Neural progenitor cell (in vitro differentiated cells): Measurements from ENCODE around the gene FOXN3. TPM values are rescaled to one million over a fixed set of nuclear protein-coding genes. Genes with fewer than 3 reads are reported as not detected.

Experiments used
- DNase-seq: peaks from one replicate; pipeline ENCODE4 v3.0.0-alpha.2; 2016; ENCODE audit warnings: low spot score
- H2AFZ ChIP-seq: fragments of 200-600 bp; sonication (generic); replicated peaks from 2 replicates; pipeline ENCODE4 v1.6.1; 2016; ENCODE audit warnings: antibody characterized with exemption
- H3F3A ChIP-seq: fragments of 200-600 bp; sonication (generic); 2 replicates; pipeline ENCODE4 v1.6.1; 2016; ENCODE audit warnings: antibody characterized with exemption, low read depth
- H3K27ac ChIP-seq: fragments of 200-600 bp; sonication (generic); 2 replicates; pipeline ENCODE4 v1.5.1; 2016; ENCODE audit warnings: mild to moderate bottlenecking
- H3K27me3 ChIP-seq: fragments of 200-600 bp; sonication (generic); 2 replicates; pipeline ENCODE4 v1.6.1; 2016; ENCODE audit warnings: mild to moderate bottlenecking, moderate library complexity
- H3K36me3 ChIP-seq: fragments of 200-600 bp; sonication (generic); 2 replicates; pipeline ENCODE4 v1.5.1; 2016
- H3K4me1 ChIP-seq: fragments of 200-600 bp; sonication (generic); 2 replicates; pipeline ENCODE4 v1.6.1; 2016; ENCODE audit warnings: mixed run types
- H3K4me2 ChIP-seq: fragments of 200-600 bp; sonication (generic); 2 replicates; pipeline ENCODE4 v1.6.1; 2016
- H3K4me3 ChIP-seq: fragments of 200-600 bp; sonication (generic); 2 replicates; pipeline ENCODE4 v1.5.1; 2016
- H3K79me2 ChIP-seq: fragments of 200-600 bp; sonication (generic); 2 replicates; pipeline ENCODE4 v1.6.1; 2016; ENCODE audit warnings: low read depth
- H3K9ac ChIP-seq: fragments of 200-600 bp; sonication (generic); 2 replicates; pipeline ENCODE4 v1.6.1; 2016
- H3K9me3 ChIP-seq: fragments of 200-600 bp; sonication (generic); 2 replicates; pipeline ENCODE4 v1.5.1; 2016; ENCODE audit warnings: low read depth
- H4K20me1 ChIP-seq: fragments of 200-600 bp; sonication (generic); 2 replicates; pipeline ENCODE4 v1.6.1; 2016; ENCODE audit warnings: low read depth
- H3K27ac Mint-ChIP-seq: 3 replicates; pipeline ENCODE4 v1.8.0; 2021; ENCODE audit warnings: mixed read lengths
- H3K27me3 Mint-ChIP-seq: 2 replicates; pipeline ENCODE4 v1.8.0; 2022; ENCODE audit warnings: low read depth, mild to moderate bottlenecking, inconsistent platforms, moderate library complexity, mixed read lengths; ENCODE audit not compliant: insufficient read depth
- H3K36me3 Mint-ChIP-seq: 3 replicates; pipeline ENCODE4 v1.8.0; 2021; ENCODE audit warnings: mixed read lengths
- H3K4me1 Mint-ChIP-seq: 3 replicates; pipeline ENCODE4 v1.8.0; 2021; ENCODE audit warnings: mixed read lengths
- H3K4me3 Mint-ChIP-seq: 3 replicates; pipeline ENCODE4 v1.8.0; 2021; ENCODE audit warnings: mild to moderate bottlenecking, moderate library complexity, mixed read lengths
- H3K9me3 Mint-ChIP-seq: 3 replicates; pipeline ENCODE4 v1.8.0; 2020; ENCODE audit warnings: mixed read lengths
- CTCF ChIP-seq: fragments of 200-600 bp; sonication (generic); IDR thresholded peaks from 2 replicates; pipeline ENCODE4 v1.5.1; 2017; ENCODE audit warnings: antibody characterized with exemption, mild to moderate bottlenecking
- EZH2 ChIP-seq: fragments of 200-600 bp; sonication (generic); IDR thresholded peaks from 2 replicates; pipeline ENCODE4 v1.6.1; 2017; ENCODE audit warnings: antibody characterized with exemption, mild to moderate bottlenecking, moderate library complexity
- EZH2phosphoT487 ChIP-seq: fragments of 200-600 bp; sonication (generic); IDR thresholded peaks from 2 replicates; pipeline ENCODE4 v1.6.1; 2017; ENCODE audit warnings: antibody characterized with exemption
- total RNA-seq: library from RNA; depleted of rRNA; stranded (reverse); fragments of >200 nt; gene quantifications from 2 replicates; pipeline ENCODE4 v1.2.3, GENCODE V29; 2015; ENCODE audit warnings: low replicate concordance

Gene FOXN3
- total RNA-seq, 1 donor from 2014 or later, result 39.5 TPM

- DNase-seq, result peak; percentile 13
Observed at GRCh38 chr14:89455412-89455811, 38.4 kb upstream of the FOXN3 start.

GRCh38 chr14:89454996-89455395 is 38.0 kb upstream of the FOXN3 start:
- Mint-ChIP-seq H3K4me3 (no peak overlapping the region), H3K4me1 (peaks cover 12% of the 10 kb centered on the region), H3K9me3 (no peaks in the 10 kb centered on the region), H3K27me3 (no peaks in the 10 kb centered on the region), H3K27ac (no peak overlapping the region), H3K36me3 (no peaks in the 10 kb centered on the region)
- Histone ChIP-seq H3K9me3 (no peaks in the 10 kb centered on the region), H3K4me2 (no peak overlapping the region), H3K4me3 (no peak overlapping the region), H4K20me1 (no peaks in the 10 kb centered on the region), H2AFZ (no peak overlapping the region), H3K27me3 (no peaks in the 10 kb centered on the region), H3K36me3 (no peaks in the 10 kb centered on the region), H3F3A (peaks cover 7% of the 10 kb centered on the region), H3K27ac (no peak overlapping the region), H3K9ac (no peak overlapping the region), H3K79me2 (no peaks in the 10 kb centered on the region), H3K4me1 (peaks cover 13% of the 10 kb centered on the region)
- DNase-seq, result peak; percentile 47
- TF ChIP-seq CTCF, result no peak
- TF ChIP-seq EZH2, result no peak
- TF ChIP-seq EZH2phosphoT487, result no peak

More at GRCh38 chr14:89455412-89455811, 38.4 kb upstream of the FOXN3 start:
- no peak overlapping the region for H3K27ac ChIP-seq
- H3K4me1 ChIP-seq, result peaks cover 13% of the 10 kb centered on the region
- no peak overlapping the region for H3K27ac Mint-ChIP-seq
- H2AFZ ChIP-seq, result no peak overlapping the region
- H3K4me1 Mint-ChIP-seq, result peaks cover 12% of the 10 kb centered on the region
- H3K79me2 ChIP-seq, result no peaks in the 10 kb centered on the region
- H4K20me1 ChIP-seq, result no peaks in the 10 kb centered on the region
- no peaks in the 10 kb centered on the region for H3K27me3 Mint-ChIP-seq
- H3K4me2 ChIP-seq, result no peak overlapping the region
- peaks cover 7% of the 10 kb centered on the region for H3F3A ChIP-seq
- H3K36me3 Mint-ChIP-seq, result no peaks in the 10 kb centered on the region
- H3K36me3 ChIP-seq, result no peaks in the 10 kb centered on the region
- no peak overlapping the region for H3K4me3 ChIP-seq
- H3K27me3 ChIP-seq, result no peaks in the 10 kb centered on the region
- H3K9me3 Mint-ChIP-seq, result no peaks in the 10 kb centered on the region
- no peaks in the 10 kb centered on the region for H3K9me3 ChIP-seq
- H3K9ac ChIP-seq, result no peak overlapping the region
- H3K4me3 Mint-ChIP-seq, result no peak overlapping the region
- TF ChIP-seq EZH2phosphoT487 (no peak), CTCF (no peak), EZH2 (no peak)

GRCh38 chr14:89452281-89452680 is 35.2 kb upstream of the FOXN3 start:
- Histone ChIP-seq H3K9ac (no peak overlapping the region), H3K4me1 (no peaks in the 10 kb centered on the region), H3K9me3 (no peaks in the 10 kb centered on the region), H2AFZ (no peak overlapping the region), H4K20me1 (no peaks in the 10 kb centered on the region), H3K27me3 (no peaks in the 10 kb centered on the region), H3K36me3 (no peaks in the 10 kb centered on the region), H3K79me2 (no peaks in the 10 kb centered on the region), H3F3A (no peaks in the 10 kb centered on the region), H3K4me3 (no peak overlapping the region), H3K4me2 (no peak overlapping the region), H3K27ac (no peak overlapping the region)
- no peak overlapping the region for H3K4me3 Mint-ChIP-seq
- H3K27me3 Mint-ChIP-seq, result peaks cover 4% of the 10 kb centered on the region
- no peak for DNase-seq
- no peak overlapping the region for H3K27ac Mint-ChIP-seq
- H3K36me3 Mint-ChIP-seq, result no peaks in the 10 kb centered on the region
- TF ChIP-seq EZH2phosphoT487 (no peak), CTCF (no peak), EZH2 (no peak)
- H3K9me3 Mint-ChIP-seq, result no peaks in the 10 kb centered on the region
- H3K4me1 Mint-ChIP-seq, result no peaks in the 10 kb centered on the region
